Iris pigment epithelial cell (primary cell): ENCODE results near the gene PDGFB.

Experiments used
- DNase-seq: peaks from one replicate; pipeline ENCODE4 v3.0.0-alpha.2; 2011; ENCODE audit warnings: low read depth

Gene PDGFB

DNA sequence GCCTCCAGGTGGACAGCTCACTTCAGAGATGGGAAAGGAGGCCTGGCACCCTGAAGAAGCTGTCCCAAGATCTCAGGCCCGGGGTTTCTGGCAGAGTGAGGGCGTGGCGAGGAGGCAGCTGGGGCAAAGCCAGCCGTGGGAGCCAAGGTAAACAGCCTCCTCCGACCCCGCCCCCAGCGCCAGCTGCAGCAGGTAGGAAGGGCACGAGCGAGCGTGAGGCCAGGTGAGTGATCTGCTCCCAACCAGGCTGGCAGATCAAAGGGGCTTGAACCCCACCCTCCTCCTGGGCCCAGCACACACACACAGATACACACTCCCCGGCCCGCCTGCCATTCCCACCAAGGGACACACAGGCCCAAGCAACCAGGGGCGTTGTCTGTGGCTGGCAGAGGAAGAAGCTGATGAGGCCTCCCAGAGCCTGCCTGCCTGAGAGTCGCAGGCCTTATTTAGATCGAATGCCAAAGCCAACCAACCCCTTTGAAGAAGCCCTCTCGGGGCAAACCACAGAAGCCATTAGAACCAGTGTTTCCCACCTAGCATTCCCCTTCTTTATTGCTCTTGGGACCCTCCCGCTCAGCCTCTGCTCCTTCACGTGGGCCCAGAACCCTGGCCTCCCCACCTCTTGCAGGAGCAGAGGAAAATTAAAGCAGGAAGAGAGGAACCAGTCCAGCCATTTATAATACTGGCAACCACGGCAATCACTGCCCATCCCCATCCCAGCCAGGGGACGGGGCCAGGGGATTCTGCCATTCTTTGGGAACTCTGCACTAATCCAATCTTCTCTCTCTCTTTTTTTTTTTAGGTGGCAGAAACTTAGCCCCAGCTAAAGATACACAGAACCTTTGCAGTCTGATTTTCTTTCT is 5.0 kb downstream of the PDGFB start:
- DNase-seq, result no peak

GRCh38 chr22:39238966-39239505 is 5.7 kb downstream of the PDGFB start:
- no peak for DNase-seq

GRCh38 chr22:39238561-39238960 is 6.2 kb downstream of the PDGFB start:
- DNase-seq, result no peak

DNA sequence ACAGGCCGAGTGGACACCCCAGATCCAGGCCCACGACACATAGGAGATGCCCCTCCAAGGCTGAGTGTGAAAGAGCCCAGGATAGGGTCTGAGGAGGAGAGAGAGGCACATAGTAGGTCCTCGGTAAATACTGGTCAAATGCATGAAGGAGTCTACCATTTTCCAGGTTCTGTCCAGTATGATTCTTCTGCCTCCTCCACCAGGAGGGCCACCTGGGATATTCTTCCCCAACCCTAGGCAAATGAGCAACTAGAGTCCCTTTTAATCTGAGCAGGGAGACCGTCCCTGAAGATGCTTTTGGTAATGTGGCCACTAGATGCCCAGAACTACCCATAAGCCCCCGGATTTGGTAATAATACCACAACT is 6.7 kb downstream of the PDGFB start:
- DNase-seq, result no peak

- DNase-seq, result no peak
These were observed 7.3 kb downstream of the PDGFB start for GRCh38 chr22:39237318-39238100.

DNA sequence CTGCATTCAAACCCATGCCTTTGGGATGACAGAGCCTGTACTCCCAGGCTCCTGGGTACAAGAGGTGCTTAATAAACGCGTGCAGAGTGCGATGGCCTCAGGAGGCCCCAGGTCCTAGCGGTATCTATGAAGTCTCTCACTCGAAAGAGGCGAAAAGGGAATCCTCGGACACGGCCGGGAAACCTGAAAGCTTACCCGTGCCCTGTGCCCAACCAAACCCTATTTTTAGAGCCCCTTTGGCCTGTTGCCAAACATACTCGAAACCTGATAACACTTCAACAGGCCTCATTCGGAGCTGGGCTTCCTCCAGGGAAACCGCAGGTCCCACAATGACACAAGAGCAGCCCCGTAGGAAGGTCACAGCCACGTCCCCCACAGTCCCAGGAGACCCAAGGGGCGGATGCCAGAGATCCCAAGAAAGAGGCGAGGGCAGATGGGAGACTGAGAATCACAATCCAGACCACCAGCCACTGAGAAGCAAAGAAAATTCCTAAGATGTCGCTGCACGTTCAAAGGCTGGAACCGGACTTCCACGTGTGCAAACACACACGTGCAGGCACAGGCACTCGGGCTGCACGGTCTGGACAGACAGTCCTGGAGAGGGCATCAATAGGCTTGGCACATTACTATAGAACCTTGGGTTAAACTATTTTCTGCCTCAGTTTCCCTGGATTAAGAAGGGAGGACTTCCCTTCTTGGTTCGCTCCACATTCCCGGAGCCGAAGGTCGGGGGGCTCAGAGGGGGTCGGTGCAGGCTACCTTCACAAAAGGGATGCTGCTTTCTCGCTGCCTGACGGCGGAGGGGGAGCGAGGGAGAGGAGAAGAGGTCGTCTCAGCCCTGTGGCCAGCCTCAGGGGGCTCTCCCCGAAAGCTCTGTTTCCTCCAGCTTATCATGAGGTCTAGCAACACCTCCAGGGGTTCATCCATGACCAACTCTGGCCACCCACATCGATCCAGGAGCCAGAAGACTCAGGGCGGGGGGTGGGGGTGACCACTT is 8.2 kb downstream of the PDGFB start:
- DNase-seq, result no peak

- DNase-seq, result no peak
These were observed 9.7 kb downstream of the PDGFB start for GRCh38 chr22:39234867-39235687.

GRCh38 chr22:39234472-39234787 is 10.4 kb downstream of the PDGFB start:
- DNase-seq, result no peak

- no peak for DNase-seq
These were observed 10.9 kb downstream of the PDGFB start for GRCh38 chr22:39233710-39234471.

GRCh38 chr22:39232806-39233709 is 11.7 kb downstream of the PDGFB start:
- no peak for DNase-seq

DNA sequence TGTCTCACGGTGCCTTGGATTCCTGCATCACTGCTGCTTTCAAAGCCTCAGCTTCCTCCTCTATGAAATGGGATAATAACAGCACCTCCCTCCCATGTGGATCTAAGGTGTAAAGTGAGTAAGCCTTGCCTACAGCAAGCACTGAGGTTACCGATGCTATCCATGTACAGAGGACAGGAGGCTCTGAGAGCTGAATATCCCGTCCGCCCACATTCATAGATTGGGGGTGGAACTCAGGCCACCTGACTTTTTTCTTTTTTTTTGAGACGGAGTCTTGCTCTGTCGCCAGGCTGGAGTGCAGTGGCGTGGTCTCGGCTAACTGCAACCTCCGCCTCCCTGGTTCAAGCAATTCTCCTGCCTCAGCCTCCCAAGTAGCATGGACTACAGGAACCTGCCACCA is 12.5 kb downstream of the PDGFB start:
- DNase-seq, result no peak

- no peak for DNase-seq
These were observed 13.4 kb downstream of the PDGFB start for GRCh38 chr22:39231197-39231950.

- DNase-seq, result no peak
These were observed 14.3 kb downstream of the PDGFB start for GRCh38 chr22:39230261-39231196.

DNA sequence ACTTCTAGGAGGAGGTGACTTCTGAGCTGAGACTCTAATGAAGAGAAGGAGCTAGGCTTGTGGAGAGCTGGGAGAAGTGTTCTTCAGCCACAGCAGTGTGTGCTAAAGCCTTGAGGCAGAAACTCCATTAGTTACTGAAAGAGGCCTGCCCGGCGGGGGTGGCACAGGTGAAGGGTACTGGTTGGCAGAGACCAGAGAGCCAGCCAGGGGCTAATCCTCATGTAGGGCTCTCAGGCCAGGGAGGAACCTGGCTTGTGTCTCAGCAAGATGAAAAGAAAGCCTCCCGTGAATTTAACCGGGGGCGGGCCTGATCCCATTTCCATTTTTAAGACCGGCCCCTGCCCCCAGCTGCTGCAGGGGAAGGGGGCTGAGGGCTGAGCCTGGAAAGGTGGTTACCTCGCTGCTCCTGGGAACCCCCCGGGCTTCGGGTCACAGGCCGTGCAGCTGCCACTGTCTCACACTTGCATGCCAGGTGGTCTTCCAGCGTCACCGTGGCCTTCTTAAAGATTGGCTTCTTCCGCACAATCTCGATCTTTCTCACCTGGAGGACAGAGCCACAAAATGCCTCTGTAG is 15.0 kb downstream of the PDGFB start:
- no peak for DNase-seq

DNA sequence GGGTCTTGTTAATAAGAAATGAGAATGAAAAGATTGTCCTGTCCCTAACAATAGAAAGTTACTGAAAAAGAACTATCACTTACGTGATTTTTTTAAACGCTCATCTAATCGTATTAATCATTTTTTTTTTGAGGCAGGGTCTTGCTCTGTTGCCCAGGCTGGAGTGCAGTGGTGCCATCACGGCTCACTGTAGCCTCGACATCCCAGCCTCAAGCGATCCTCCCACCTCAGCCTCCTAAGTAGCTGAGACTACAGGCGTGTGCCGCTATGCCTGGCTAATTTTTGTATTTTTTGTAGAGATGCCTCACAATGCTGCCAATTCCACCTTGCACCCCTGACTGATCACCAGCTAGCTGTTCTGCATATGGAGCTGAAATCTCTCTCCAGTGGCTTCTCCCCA is 15.7 kb downstream of the PDGFB start:
- DNase-seq, result no peak

- DNase-seq, result no peak
These were observed 17.1 kb downstream of the PDGFB start for GRCh38 chr22:39227542-39228272.
